IMR-90 (cell line): ENCODE data around the gene LPAR2. TPM values are rescaled to one million over a fixed set of nuclear protein-coding genes. Genes with fewer than 3 reads are reported as not detected.

Source experiments
- ATAC-seq: fragments of 200-7000 bp; cut with Tn5 transposase; 2 replicates; pipeline ENCODE4 v1.9.1; 2020; ENCODE audit warnings: low read depth, mild to moderate bottlenecking, moderate library complexity
- BruUV-seq: library from RNA; stranded (reverse); fragments of 400-500 nt; replicated peaks from 2 replicates; lab custom pipeline; 2021; lab: Mats Ljungman, UMichigan
- CTCF ChIA-PET: fragments of 300-600 bp; formaldehyde crosslinking; extraction: SDS; loops from one replicate; lab custom pipeline; 2021; ENCODE audit warnings: antibody characterized with exemption; lab: Yijun Ruan, JAX
- POLR2A ChIA-PET: fragments of 300-600 bp; sonication (Branson Sonifier 250); formaldehyde crosslinking; loops from one replicate; lab custom pipeline; 2022; ENCODE audit warnings: antibody characterized with exemption; ENCODE audit not compliant: unreplicated experiment; lab: Charles Lee
- DNase-seq: peaks from one replicate; pipeline ENCODE4 v3.0.0; 2013
- H2AFZ ChIP-seq: replicated peaks from 2 replicates; pipeline ENCODE3; 2013; ENCODE audit warnings: low read length, mild to moderate bottlenecking; ENCODE audit not compliant: poor library complexity
- H2AK5ac ChIP-seq: 2 replicates; pipeline ENCODE4 v1.6.1; 2013; ENCODE audit warnings: low read depth, low read length, inconsistent platforms
- H2AK9ac ChIP-seq: replicated peaks from 2 replicates; pipeline ENCODE3; 2013; ENCODE audit warnings: mild to moderate bottlenecking, low read depth, low read length, moderate library complexity; ENCODE audit not compliant: poor library complexity
- H2BK120ac ChIP-seq: 2 replicates; pipeline ENCODE4 v1.6.1; 2013; ENCODE audit warnings: low read depth, low read length, inconsistent platforms
- H2BK15ac ChIP-seq: 3 replicates; pipeline ENCODE4 v1.6.1; 2013; ENCODE audit warnings: low read depth, low read length, inconsistent platforms
- H2BK20ac ChIP-seq: 2 replicates; pipeline ENCODE4 v1.6.1; 2013; ENCODE audit warnings: low read depth, mild to moderate bottlenecking, inconsistent platforms, low read length, moderate library complexity
- H2BK5ac ChIP-seq: 2 replicates; pipeline ENCODE4 v1.6.1; 2013; ENCODE audit warnings: mild to moderate bottlenecking, low read depth, low read length, inconsistent platforms; ENCODE audit not compliant: poor library complexity, severe bottlenecking
- H3K14ac ChIP-seq: replicated peaks from 2 replicates; pipeline ENCODE4 v1.6.1; 2013; ENCODE audit warnings: low read depth, low read length, inconsistent platforms
- H3K18ac ChIP-seq: 2 replicates; pipeline ENCODE4 v1.6.1; 2013; ENCODE audit warnings: low read depth, low read length, control low read depth
- H3K23ac ChIP-seq: 2 replicates; pipeline ENCODE4 v1.6.1; 2013; ENCODE audit warnings: low read depth, low read length, inconsistent platforms
- H3K27ac ChIP-seq: 2 replicates; pipeline ENCODE4 v1.5.1; 2013; ENCODE audit warnings: mild to moderate bottlenecking, control low read depth, low read length; ENCODE audit not compliant: insufficient read depth
- H3K27me3 ChIP-seq: 2 replicates; pipeline ENCODE4 v1.6.1; 2013; ENCODE audit warnings: low read length; ENCODE audit not compliant: control insufficient read depth, insufficient read depth
- H3K36me3 ChIP-seq: 2 replicates; pipeline ENCODE4 v1.6.1; 2013; ENCODE audit warnings: low read length, mixed read lengths; ENCODE audit not compliant: control insufficient read depth, insufficient read depth
- H3K4ac ChIP-seq: 2 replicates; pipeline ENCODE4 v1.6.1; 2013; ENCODE audit warnings: low read depth, low read length, inconsistent platforms
- H3K4me1 ChIP-seq: 2 replicates; pipeline ENCODE4 v1.6.1; 2013; ENCODE audit warnings: low read length, mixed read lengths; ENCODE audit not compliant: control insufficient read depth, insufficient read depth
- H3K4me2 ChIP-seq: 2 replicates; pipeline ENCODE4 v1.6.1; 2013; ENCODE audit warnings: low read depth, mild to moderate bottlenecking, control low read depth, low read length, moderate library complexity
- H3K4me3 ChIP-seq: 2 replicates; pipeline ENCODE4 v1.5.1; 2013; ENCODE audit warnings: low read depth, mild to moderate bottlenecking, control low read depth, low read length, moderate library complexity; ENCODE audit not compliant: insufficient read depth
- H3K56ac ChIP-seq: 2 replicates; pipeline ENCODE4 v1.6.1; 2013; ENCODE audit warnings: low read length, inconsistent platforms; ENCODE audit not compliant: insufficient read depth; ENCODE audit errors: extremely low read depth
- H3K79me1 ChIP-seq, 2 experiments: 2 replicates each; pipeline ENCODE4 v1.6.1; 2013; ENCODE audit warnings: low read length in 2 of 2, inconsistent platforms in 1 of 2, low read depth in 1 of 2
- H3K9ac ChIP-seq: 2 replicates; pipeline ENCODE4 v1.6.1; 2013; ENCODE audit warnings: low read depth, low read length, control low read depth
- H3K9me1 ChIP-seq: 2 replicates; pipeline ENCODE4 v1.6.1; 2013; ENCODE audit warnings: low read length, inconsistent platforms; ENCODE audit not compliant: insufficient read depth
- H3K9me3 ChIP-seq: 2 replicates; pipeline ENCODE4 v1.6.1; 2013; ENCODE audit warnings: low read length; ENCODE audit not compliant: control insufficient read depth, insufficient read depth
- H4K20me1 ChIP-seq: 2 replicates; pipeline ENCODE4 v1.6.1; 2013; ENCODE audit warnings: low read length, inconsistent platforms; ENCODE audit not compliant: insufficient read depth
- H4K5ac ChIP-seq: 2 replicates; pipeline ENCODE4 v1.6.1; 2013; ENCODE audit warnings: mild to moderate bottlenecking, low read depth, low read length, control low read depth
- H4K8ac ChIP-seq, 2 experiments: 2 replicates each; pipeline ENCODE4 v1.6.1; 2013; ENCODE audit warnings: low read depth in 2 of 2, low read length in 2 of 2, control low read depth in 1 of 2, inconsistent platforms in 1 of 2
- H4K91ac ChIP-seq: 2 replicates; pipeline ENCODE4 v1.6.1; 2013; ENCODE audit warnings: low read depth, low read length, inconsistent platforms; ENCODE audit not compliant: insufficient read depth
- BHLHE40 ChIP-seq: fragments of 150-350 bp; IDR thresholded peaks from 2 replicates; pipeline ENCODE4 v1.6.1; 2016; ENCODE audit warnings: mild to moderate bottlenecking, low read depth, low read length
- CEBPB ChIP-seq: IDR thresholded peaks from 2 replicates; pipeline ENCODE4 v1.6.1; 2012; ENCODE audit warnings: low read depth, low read length, improper control_type of control experiment
- CHD1 ChIP-seq: IDR thresholded peaks from 2 replicates; pipeline ENCODE4 v1.6.1; 2012; ENCODE audit warnings: low read depth, low read length, improper control_type of control experiment
- CTCF ChIP-seq: conservative IDR thresholded peaks from 2 replicates; pipeline ENCODE4 v1.5.1; 2012; ENCODE audit warnings: mild to moderate bottlenecking, low read depth, low read length, improper control_type of control experiment
- ELK1 ChIP-seq: fragments of 150-350 bp; IDR thresholded peaks from 2 replicates; pipeline ENCODE4 v1.6.1; 2016; ENCODE audit warnings: low read depth, mild to moderate bottlenecking, low read length, moderate library complexity, borderline replicate concordance
- FOS ChIP-seq: fragments of 150-350 bp; IDR thresholded peaks from 2 replicates; pipeline ENCODE4 v1.6.1; 2016; ENCODE audit warnings: low read depth, low read length
- MXI1 ChIP-seq: IDR thresholded peaks from 2 replicates; pipeline ENCODE4 v1.6.1; 2012; ENCODE audit warnings: low read depth, mild to moderate bottlenecking, low read length, moderate library complexity, borderline replicate concordance
- RAD21 ChIP-seq: IDR thresholded peaks from 2 replicates; pipeline ENCODE4 v1.6.1; 2012; ENCODE audit warnings: low read length, improper control_type of control experiment
- RCOR1 ChIP-seq: IDR thresholded peaks from 2 replicates; pipeline ENCODE4 v1.6.1; 2012; ENCODE audit warnings: mild to moderate bottlenecking, low read length, improper control_type of control experiment; ENCODE audit not compliant: insufficient replicate concordance
- WGBS, 2 experiments: methylation state at CpG; one replicate each; pipeline versions ENCODE4 v1.1.5 to v1.1.7; 2013; ENCODE audit warnings: missing lambda C conversion rate in 2 of 2; ENCODE audit not compliant: insufficient read length in 1 of 2; ENCODE audit errors: extremely low coverage in 2 of 2; 5-methylcytosine and 5-hydroxymethylcytosine counted together
- dilution Hi-C: fragments of 300-500 bp; cut with HindIII; formaldehyde crosslinking; loops from one replicate; pipeline ENCODE4 v1.14.3; 2018; ENCODE audit warnings: low sequenced_read_pairs; ENCODE audit not compliant: unreplicated experiment
- in situ Hi-C: fragments of 300-500 bp; cut with MboI; formaldehyde crosslinking; loops from 3 replicates; pipeline ENCODE4 v1.14.3; 2019; ENCODE audit warnings: low sequenced_read_pairs, inconsistent platforms, mixed read lengths
- intact Hi-C: fragments of 100-400 bp; cut with micrococcal nuclease; formaldehyde crosslinking; loops from 2 replicates; pipeline ENCODE4 v1.10.0; 2022
- polyA plus RNA-seq, 3 experiments: library from polyadenylated mRNA; depleted of rRNA; stranded (reverse); fragments of >200 nt; gene quantifications; 2 replicates each; pipeline ENCODE4 v1.2.3, GENCODE V29; 2012; ENCODE audit warnings: low replicate concordance in 1 of 3
- total RNA-seq: library from RNA; depleted of rRNA; stranded (reverse); fragments of >200 nt; gene quantifications from 2 replicates; pipeline ENCODE4 v1.2.3, GENCODE V29; 2012
- TF ChIP-seq, protein P1 (sequence below): fragments of 150-350 bp; IDR thresholded peaks from 2 replicates; pipeline ENCODE4 v1.6.1; 2017; ENCODE audit warnings: mild to moderate bottlenecking, antibody characterized with exemption, low read length, low read depth

LPAR2 gene
- total and polyA plus RNA-seq, 2 of the 4 experiments (the other 2 are of a cell fraction): under 0.01 to 5.4 TPM

DNA sequence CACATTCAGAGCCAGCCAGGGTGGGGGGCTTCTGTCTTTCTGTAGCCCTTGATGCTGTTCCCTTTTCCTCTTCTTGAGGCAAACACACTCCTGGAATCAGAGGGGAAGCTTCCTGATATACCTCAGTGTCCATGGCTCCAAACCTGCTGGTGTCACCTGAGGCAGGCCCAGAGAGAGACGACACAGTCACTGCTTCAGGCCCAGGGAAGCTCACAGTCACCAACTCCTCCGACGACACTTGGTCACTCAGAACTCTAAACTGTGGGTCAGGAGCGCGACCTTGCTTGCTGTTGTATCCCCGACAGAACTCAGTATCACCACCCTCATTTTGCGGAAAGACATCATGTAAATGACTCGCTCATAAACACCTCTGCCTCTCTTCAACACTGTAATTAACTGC lies 34.3 kb upstream of the LPAR2 start:
- Histone ChIP-seq H3K27ac (no peak overlapping the region), H3K9ac (peak overlapping the region; percentile 62; the same call in 1 of the 2 replicates), H3K36me3 (peaks cover 24% of the 10 kb centered on the region), H4K5ac (no peak overlapping the region), H3K4me3 (peak overlapping the region; percentile 78; the same call in 1 of the 2 replicates), H3K14ac (0 out of 2 replicates have a peak overlapping the region, but pooled peaks have one; percentile 4), H2BK20ac (no peak overlapping the region), H3K9me1 (peaks cover 22% of the 10 kb centered on the region), H2AK9ac (peak overlapping the region; percentile 76), H3K4me2 (peak overlapping the region; percentile 92), H3K18ac (no peak overlapping the region), H3K27me3 (no peaks in the 10 kb centered on the region), H2BK15ac (no peak overlapping the region), H4K8ac (no peak overlapping the region), H2AK5ac (peak overlapping the region; percentile 71; the same call in 1 of the 2 replicates), H3K79me1 (peaks cover 20 to 42% of the 10 kb centered on the region in 2 experiments), H3K56ac (no peak overlapping the region), H2BK5ac (no peak overlapping the region), H3K4me1 (peaks cover 7% of the 10 kb centered on the region; the same call in 1 of the 2 replicates), H3K4ac (no peak overlapping the region), H2AFZ (no peak overlapping the region), H3K9me3 (no peaks in the 10 kb centered on the region), H2BK120ac (no peak overlapping the region), H4K91ac (no peak overlapping the region), H4K20me1 (peaks cover 38% of the 10 kb centered on the region), H3K23ac (peak overlapping the region; percentile 76)
- dilution Hi-C loops: no loop called here
- WGBS, 2 experiments: 72% methylated on average over 6 of the region's 8 CpGs; no CpG with 5 or more reads in 1 of the 2 experiments
- DNase-seq (no peak), ATAC-seq (no peak)
- intact Hi-C loops: loop anchor here (2.0 kb wide), 1 partner anchor 114 kb away; no protein-coding TSS in a partner anchor
- in situ Hi-C loops: no loop called here
- ChIA-PET CTCF (no interaction called here), POLR2A (no interaction called here)
- TF ChIP-seq, protein P1, sequence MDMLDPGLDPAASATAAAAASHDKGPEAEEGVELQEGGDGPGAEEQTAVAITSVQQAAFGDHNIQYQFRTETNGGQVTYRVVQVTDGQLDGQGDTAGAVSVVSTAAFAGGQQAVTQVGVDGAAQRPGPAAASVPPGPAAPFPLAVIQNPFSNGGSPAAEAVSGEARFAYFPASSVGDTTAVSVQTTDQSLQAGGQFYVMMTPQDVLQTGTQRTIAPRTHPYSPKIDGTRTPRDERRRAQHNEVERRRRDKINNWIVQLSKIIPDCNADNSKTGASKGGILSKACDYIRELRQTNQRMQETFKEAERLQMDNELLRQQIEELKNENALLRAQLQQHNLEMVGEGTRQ: no peak
- TF ChIP-seq RAD21 (no peak), MXI1 (no peak), FOS (no peak), CTCF (no peak), RCOR1 (no peak), BHLHE40 (no peak), CEBPB (no peak), CHD1 (no peak), ELK1 (no peak)
- no TSS peak for BruUV-seq
